Measurements from ENCODE around the gene PLA2G2F.
"Not testable (repeated sequence)": the region's sequence is repeated elsewhere in the genome, so short reads cannot be mapped to it uniquely, and the experiment has no call there.

Gene PLA2G2F

GRCh38 chr1:20115479-20115878, 23.6 kb upstream of the PLA2G2F start:
- DNase-seq = no peak

- DNase-seq = no peak
Measured at GRCh38 chr1:20115916-20116315, 23.2 kb upstream of the PLA2G2F start.

GRCh38 chr1:20117236-20117635, 21.9 kb upstream of the PLA2G2F start:
- DNase-seq = no peak

GRCh38 chr1:20119347-20119746, 19.8 kb upstream of the PLA2G2F start, which contains the start of gene PLA2G2D:
Gene PLA2G2D (minus strand): TSS chr1:20119536. CDS start chr1:20119498, 38 bp downstream.
- no peak for DNase-seq

- no peak for DNase-seq
Measured at GRCh38 chr1:20120796-20121195, 18.3 kb upstream of the PLA2G2F start.

- no peak for DNase-seq
Measured at GRCh38 chr1:20123722-20124455, 15.2 kb upstream of the PLA2G2F start.

- no peak for DNase-seq
Measured at GRCh38 chr1:20124456-20125057, 14.6 kb upstream of the PLA2G2F start.

- DNase-seq = no peak
Measured at GRCh38 chr1:20125100-20125499, 14.0 kb upstream of the PLA2G2F start.

- no peak for DNase-seq
Measured at GRCh38 chr1:20126041-20126805, 12.9 kb upstream of the PLA2G2F start.

GRCh38 chr1:20126806-20127440, 12.2 kb upstream of the PLA2G2F start:
- no peak for DNase-seq

GRCh38 chr1:20130518-20130917, 8.6 kb upstream of the PLA2G2F start:
- DNase-seq = not testable (repeated sequence)

GRCh38 chr1:20134995-20135394, 4.1 kb upstream of the PLA2G2F start:
- no peak for DNase-seq

- DNase-seq = no peak
Measured at GRCh38 chr1:20136249-20136648, 2.9 kb upstream of the PLA2G2F start.

GRCh38 chr1:20137055-20137454, 2.1 kb upstream of the PLA2G2F start:
- no peak for DNase-seq

- no peak for DNase-seq
Measured at GRCh38 chr1:20137604-20138003, 1.5 kb upstream of the PLA2G2F start.

- DNase-seq = no peak
Measured at GRCh38 chr1:20138346-20138745, 777 bp upstream of the PLA2G2F start.

GRCh38 chr1:20139776-20140612, 871 bp downstream of the PLA2G2F start:
- DNase-seq = no peak

GRCh38 chr1:20141001-20141400, 1.9 kb downstream of the PLA2G2F start:
- DNase-seq = no peak

- DNase-seq = no peak
Measured at GRCh38 chr1:20141466-20141865, 2.3 kb downstream of the PLA2G2F start.

GRCh38 chr1:20142001-20142710, 3.0 kb downstream of the PLA2G2F start:
- no peak for DNase-seq

- DNase-seq = no peak
Measured at GRCh38 chr1:20143318-20143717, 4.2 kb downstream of the PLA2G2F start.

All from amniotic stem cell (primary cell).